ENCODE results near the gene SMPD3. TPM values are rescaled to one million over a fixed set of nuclear protein-coding genes. Genes with fewer than 3 reads are reported as not detected.

The SMPD3 gene
- polyA plus RNA-seq, 12 donors = 0.59 to 18.6 (median 0.85) TPM; not detected in 1

- DNase-seq = no peak
These were observed 90.8 kb downstream of the SMPD3 start for GRCh38 chr16:68357521-68357922.

DNA sequence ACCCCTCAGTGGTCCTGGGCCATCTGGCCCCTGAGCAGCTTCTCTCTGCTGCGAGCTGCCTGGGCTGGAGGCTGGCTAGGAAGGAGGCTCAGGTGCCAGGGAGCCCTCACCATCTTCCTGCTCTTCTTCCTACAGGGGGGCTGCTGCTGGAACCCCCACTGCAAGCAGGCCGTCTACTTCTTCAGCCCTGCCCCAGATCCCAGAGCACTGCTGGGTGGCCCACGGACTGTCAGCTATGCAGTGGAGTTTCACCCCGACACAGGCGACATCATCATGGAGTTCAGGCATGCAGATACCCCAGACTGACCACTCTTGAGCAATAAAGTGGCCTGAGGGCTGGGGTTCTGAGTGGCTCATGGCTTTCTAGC is 91.4 kb downstream of the SMPD3 start:
- DNase-seq = no peak

DNA sequence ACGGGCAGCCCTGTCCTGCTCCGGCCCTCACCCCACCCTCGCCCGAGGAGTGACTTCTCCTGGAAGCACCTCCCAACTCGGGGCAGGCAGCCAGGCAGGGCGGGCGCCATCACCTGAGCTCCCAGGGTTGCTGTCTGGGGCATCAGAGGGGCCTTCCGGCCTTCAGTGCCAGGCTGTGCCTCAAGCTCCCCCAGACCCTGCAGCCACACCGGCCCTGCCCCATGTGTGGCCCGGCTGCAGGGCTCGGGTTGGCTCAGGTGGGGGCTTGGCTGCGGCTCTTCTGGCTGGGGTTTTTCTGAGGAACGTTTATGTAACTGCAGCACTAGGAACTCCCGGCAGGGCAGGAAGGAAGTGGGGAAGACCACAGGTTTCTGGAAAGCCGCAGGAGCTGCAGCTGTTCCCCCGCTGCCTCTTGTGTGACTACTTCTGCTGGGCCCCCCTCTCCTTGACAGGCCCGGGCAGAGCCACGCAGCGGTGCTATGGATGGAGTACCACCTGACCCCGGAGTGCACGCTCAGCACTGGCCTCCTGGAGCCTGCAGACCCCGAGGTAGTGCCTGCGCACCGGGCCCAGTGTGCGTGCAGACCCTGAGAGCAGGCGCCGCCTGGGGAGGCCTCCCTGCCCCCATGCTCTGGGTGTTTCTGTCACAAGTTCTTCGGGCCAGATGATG is 91.9 kb downstream of the SMPD3 start:
- DNase-seq = no peak

DNA sequence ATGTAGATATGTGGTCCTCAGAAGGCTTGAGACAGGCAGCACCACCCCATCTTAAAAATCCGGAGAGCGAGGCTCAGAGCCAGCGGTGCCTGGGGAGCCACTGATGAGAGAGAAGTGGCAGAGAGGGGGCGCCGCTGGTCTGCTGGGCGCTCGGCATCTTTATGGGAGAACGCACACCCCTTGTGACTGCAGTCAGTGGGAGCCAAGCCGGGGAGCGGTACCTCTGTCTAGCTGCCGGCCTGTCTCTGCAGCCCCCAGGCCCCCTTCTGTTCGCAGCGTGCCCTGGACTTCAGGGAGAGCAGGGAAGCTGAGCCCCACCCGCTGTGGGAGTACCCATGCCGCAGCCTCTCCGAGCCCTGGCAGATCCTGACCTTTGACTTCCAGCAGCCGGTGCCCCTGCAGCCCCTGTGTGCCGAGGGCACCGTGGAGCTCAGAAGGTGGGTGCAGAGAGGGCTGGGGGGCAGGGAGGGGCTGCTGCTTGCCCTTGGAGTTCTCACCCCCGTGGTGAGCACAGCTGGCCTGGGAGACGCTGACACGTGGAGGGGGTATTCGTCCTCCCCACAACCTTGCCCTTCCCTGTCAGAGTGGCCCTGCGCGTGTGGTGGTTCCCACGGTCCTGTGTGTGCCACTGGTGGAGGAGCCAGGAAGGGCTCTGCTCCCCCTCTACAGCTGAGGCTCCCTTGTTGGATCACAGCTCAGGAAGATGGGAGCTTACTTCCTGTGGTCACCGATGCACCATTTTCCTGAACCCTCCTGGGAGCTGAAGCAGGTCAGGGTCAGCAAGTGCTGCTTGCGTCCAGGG is 92.7 kb downstream of the SMPD3 start:
- no peak for DNase-seq

DNA sequence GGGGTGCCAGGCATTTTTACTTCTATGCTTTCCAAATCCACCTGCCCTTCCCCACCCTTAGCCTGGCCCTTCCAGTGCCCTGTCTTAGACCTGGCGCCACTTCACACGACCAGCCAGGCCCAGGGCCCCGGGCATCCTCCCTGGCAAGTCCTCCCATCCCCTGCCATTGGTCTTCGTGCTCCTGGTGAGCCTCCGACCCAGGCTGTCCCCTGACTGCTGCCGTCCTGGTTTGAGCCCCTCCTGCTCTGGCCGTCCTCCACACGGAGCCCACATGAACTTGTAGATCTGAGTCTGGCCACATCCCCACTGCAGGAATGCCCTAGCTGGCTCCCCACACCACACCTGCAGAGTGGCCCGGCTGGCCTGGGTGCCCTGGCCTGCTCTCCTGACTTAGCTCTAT is 93.5 kb downstream of the SMPD3 start:
- no peak for DNase-seq

DNA sequence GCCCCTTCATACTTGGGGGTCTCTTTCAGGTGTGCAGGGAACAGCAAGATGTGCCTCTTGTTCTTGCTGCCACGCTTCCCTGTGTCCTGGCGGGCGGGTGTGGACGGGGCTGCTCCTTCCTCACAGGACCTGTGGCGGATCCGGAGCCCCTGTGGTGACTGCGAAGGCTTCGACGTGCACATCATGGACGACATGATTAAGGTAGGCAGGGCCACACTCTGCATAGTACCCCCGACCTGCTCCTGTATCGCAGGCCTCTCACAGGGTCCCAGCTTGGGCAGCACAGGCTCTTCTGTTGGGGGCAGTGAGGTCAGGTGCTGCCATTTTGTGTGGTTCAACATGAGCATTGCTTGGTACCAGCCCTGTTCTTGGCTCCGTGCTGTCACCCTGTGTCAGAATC is 94.9 kb downstream of the SMPD3 start:
- DNase-seq = no peak

GRCh38 chr16:68351991-68352431 is 96.3 kb downstream of the SMPD3 start:
- no peak for DNase-seq

GRCh38 chr16:68351463-68351862 is 96.8 kb downstream of the SMPD3 start:
- DNase-seq = no peak

DNA sequence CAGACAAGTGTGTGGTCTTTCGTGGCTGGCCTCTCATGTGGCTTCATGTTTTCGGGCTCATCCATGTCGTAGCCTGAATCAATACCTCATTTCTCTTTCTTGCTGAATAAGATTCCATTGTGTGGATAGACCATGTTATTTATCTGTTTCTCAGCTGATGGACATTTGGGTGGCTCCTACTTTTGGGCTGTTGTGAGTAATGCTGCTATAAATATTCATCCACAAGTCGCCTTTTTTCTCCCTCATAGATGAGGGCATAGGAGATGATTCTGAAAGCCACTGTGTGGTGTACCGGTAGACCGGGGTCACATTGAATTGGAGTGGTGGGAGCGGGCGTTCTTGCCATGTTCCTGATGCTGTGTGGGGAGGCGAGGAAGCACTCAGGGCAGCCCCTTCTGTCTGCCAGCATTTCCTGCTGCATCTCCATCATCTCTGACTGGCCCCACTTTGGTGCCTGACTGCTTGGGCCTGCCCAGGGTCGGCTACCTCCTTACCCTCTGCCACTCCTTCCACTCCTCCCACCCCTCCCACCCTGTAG is 97.4 kb downstream of the SMPD3 start:
- no peak for DNase-seq

- DNase-seq = no peak
These were observed 98.4 kb downstream of the SMPD3 start for GRCh38 chr16:68349838-68350410.

- no peak for DNase-seq
These were observed 99.5 kb downstream of the SMPD3 start for GRCh38 chr16:68348639-68349445.

DNA sequence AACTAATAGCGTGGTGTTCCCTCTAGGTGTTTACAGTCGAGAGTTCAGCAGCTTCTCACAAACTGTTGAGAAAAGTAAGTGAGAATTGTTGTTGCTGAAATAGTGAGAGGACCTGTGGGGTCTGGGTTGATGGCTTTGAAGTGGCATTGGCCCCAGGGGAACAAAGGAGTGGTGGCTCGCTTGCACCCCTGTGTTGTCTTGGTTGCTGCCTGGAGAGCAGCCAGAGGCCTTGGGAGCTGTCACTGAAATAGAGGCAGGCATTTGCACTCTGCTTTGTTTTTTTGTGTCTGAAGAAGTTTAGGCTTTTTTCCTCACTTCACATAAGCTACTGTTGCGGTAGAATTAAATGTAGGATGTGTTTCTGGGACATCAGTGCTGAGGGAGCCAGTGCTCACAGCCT is 100.7 kb downstream of the SMPD3 start:
- no peak for DNase-seq

DNA sequence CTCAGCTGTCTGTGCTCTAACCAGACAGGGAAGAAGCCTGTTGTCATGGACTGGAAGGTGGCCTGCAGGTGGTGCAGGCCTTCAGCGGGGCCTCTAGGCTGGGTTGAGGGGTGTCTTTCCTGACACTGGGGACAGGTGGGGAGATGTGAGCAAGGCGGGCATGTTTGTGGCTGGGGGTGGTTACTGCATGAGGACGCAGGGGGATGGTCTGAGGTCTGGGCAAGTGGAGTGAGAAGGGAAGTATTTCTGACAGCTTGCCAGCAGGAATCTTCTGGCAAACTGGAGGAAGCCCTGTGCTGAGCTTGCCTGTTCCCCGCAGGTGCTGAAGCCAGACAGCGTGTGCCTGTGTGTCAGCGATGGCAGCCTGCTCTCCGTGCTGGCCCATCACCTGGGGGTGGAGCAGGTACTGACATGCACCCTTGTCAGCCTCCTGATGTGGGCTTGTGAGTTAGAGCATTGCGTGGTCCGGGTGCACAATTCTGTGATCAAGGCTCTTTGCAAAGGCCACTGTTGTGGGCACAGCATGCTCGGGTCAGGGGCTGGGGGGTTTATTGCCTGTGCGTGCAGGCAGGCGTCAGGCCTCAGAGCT is 101.3 kb downstream of the SMPD3 start:
- no peak for DNase-seq

DNA sequence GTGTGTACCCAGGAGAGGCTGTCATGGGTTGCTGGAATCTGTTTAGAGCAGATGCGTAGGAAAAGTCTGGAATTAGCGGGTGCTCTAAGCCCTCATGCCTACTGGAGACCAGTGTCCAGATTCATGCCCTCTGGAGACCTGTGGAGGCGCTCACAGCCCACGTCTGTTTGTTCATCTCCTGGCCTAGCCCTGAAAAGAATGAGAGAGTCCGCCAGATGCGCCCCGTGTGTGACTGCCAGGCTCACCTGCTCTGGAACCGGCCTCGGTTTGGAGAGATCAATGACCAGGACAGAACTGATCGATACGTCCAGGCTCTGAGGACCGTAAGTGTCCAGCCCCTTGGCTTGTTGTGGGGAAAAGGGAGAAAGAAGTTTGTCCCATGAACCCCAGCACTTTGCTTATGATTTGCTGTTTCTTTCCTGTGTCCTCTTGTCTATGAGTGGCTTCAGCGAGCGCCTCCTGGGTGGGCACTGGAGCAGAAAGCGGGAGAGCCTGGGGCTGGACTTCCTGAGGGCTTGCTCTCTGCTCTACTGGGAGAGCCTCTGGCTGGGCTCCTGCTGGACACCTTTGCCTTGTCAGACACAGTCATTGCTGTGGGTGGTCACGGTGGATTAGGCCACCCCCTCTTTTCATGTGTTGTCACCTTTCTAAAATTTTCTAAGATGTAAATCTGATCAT is 102.2 kb downstream of the SMPD3 start:
- DNase-seq = no peak

DNA sequence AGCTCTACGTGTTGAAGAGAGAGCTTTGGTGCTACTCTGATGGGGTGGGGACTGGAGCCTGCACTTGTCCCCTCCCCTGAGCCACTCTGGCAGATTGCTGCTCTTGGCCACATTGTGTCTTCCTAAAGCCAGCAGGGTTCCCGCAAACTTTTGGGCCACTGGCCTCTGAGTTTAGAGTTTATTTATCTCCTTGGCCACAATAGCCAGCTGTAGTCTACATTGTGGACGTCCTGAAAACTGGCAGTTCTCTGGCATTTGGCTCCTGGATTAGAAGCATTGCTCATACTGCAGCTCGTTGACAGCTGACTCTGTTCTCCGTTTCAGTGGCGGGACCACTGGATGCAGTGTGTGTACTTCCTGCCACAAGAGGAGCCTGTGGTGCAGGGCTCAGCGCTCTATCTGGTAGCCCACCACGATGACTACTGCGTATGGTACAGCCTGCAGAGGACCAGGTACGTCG is 102.9 kb downstream of the SMPD3 start:
- DNase-seq = no peak

GRCh38 chr16:68344252-68344651 is 104.1 kb downstream of the SMPD3 start:
- no peak for DNase-seq

GRCh38 chr16:68343137-68343536 is 105.2 kb downstream of the SMPD3 start:
- no peak for DNase-seq

- DNase-seq = no peak
These were observed 105.7 kb downstream of the SMPD3 start for GRCh38 chr16:68342620-68343019.

GRCh38 chr16:68339214-68339613 is 109.1 kb downstream of the SMPD3 start:
- no peak for DNase-seq

GRCh38 chr16:68338326-68339119 is 109.8 kb downstream of the SMPD3 start:
- no peak for DNase-seq
